HEK293T (cell line): ENCODE measurements around the gene CDKN1B.

ENCODE experiments used
- BHLHE40 ChIP-seq: fragments of 450-650 bp; IDR thresholded peaks from 2 replicates; pipeline ENCODE4 v1.6.1; 2016; ENCODE audit warnings: mild to moderate bottlenecking, moderate library complexity, borderline replicate concordance
- CTBP1 ChIP-seq: fragments of 450-650 bp; IDR thresholded peaks from 2 replicates; pipeline ENCODE4 v1.6.1; 2016; ENCODE audit warnings: borderline replicate concordance
- ELF4 ChIP-seq: fragments of 450-650 bp; IDR thresholded peaks from 2 replicates; pipeline ENCODE4 v1.6.1; 2017; ENCODE audit warnings: antibody characterized with exemption
- FOXM1 ChIP-seq: fragments of 450-650 bp; IDR thresholded peaks from 2 replicates; pipeline ENCODE4 v1.6.1; 2017; ENCODE audit warnings: mild to moderate bottlenecking, borderline replicate concordance
- NFRKB ChIP-seq: fragments of 450-650 bp; IDR thresholded peaks from 2 replicates; pipeline ENCODE4 v1.6.1; 2016; ENCODE audit warnings: mild to moderate bottlenecking, moderate library complexity
- SP1 ChIP-seq: fragments of 450-650 bp; IDR thresholded peaks from 2 replicates; pipeline ENCODE4 v1.6.1; 2017
- SUZ12 ChIP-seq: fragments of 450-650 bp; IDR thresholded peaks from 2 replicates; pipeline ENCODE4 v1.6.1; 2016; ENCODE audit warnings: mild to moderate bottlenecking
- ZNF384 ChIP-seq: fragments of 450-650 bp; IDR thresholded peaks from 2 replicates; pipeline ENCODE4 v1.6.1; 2016

- TF ChIP-seq BHLHE40 (no peak), NFRKB (no peak), SP1 (no peak), FOXM1 (no peak), ELF4 (no peak), ZNF384 (no peak), CTBP1 (no peak), SUZ12 (no peak)
Measured at GRCh38 chr12:12733118-12733517, 15.9 kb downstream of the CDKN1B start.
